Activated CD4-positive, alpha-beta memory T cell treated with anti-CD3 and anti-CD28 coated beads for 36 hours (primary cell): ENCODE results near the gene NOVA2. TPM values are rescaled to one million over a fixed set of nuclear protein-coding genes. Genes with fewer than 3 reads are reported as not detected.

Experiments used
- CTCF ChIA-PET: fragments of 350-600 bp; sonication (Branson Sonifier 250); formaldehyde crosslinking; loops from one replicate; lab custom pipeline; 2021; ENCODE audit warnings: antibody characterized with exemption, inconsistent platforms; lab: Charles Lee
- POLR2A ChIA-PET: fragments of 350-600 bp; sonication (Branson Sonifier 250); formaldehyde crosslinking; loops from one replicate; lab custom pipeline; 2021; ENCODE audit warnings: antibody characterized with exemption; lab: Charles Lee
- DNase-seq: peaks from one replicate; pipeline ENCODE4 v3.0.0-alpha.2; 2020
- H3K27ac Mint-ChIP-seq: one replicate; pipeline ENCODE4 v1.8.0; 2021; ENCODE audit warnings: mixed read lengths
- H3K27me3 Mint-ChIP-seq: one replicate; pipeline ENCODE4 v1.8.0; 2021; ENCODE audit warnings: mixed read lengths
- H3K36me3 Mint-ChIP-seq: one replicate; pipeline ENCODE4 v1.8.0; 2021; ENCODE audit warnings: mixed read lengths
- H3K4me1 Mint-ChIP-seq: one replicate; pipeline ENCODE4 v1.8.0; 2021; ENCODE audit warnings: low read depth, mixed read lengths
- H3K4me3 Mint-ChIP-seq: one replicate; pipeline ENCODE4 v1.8.0; 2021; ENCODE audit warnings: mild to moderate bottlenecking, mixed read lengths
- H3K9me3 Mint-ChIP-seq: one replicate; pipeline ENCODE4 v1.8.0; 2021; ENCODE audit warnings: mixed read lengths
- intact Hi-C: fragments of 100-400 bp; cut with micrococcal nuclease; formaldehyde crosslinking; loops from one replicate; pipeline ENCODE4 v1.15.1; 2023
- total RNA-seq, 2 experiments: library from RNA; stranded (reverse); gene quantifications; one replicate each; pipeline ENCODE4 v1.2.3, GENCODE V29; 2021

NOVA2 gene
- total RNA-seq, 2 experiments from 2014 or later, result not detected

GRCh38 chr19:45933759-45934158 lies 39.9 kb downstream of the NOVA2 start:
- intact Hi-C loops, result no loop called here
- POLR2A ChIA-PET, result no interaction called here
- Mint-ChIP-seq H3K36me3 (peaks cover 3% of the 10 kb centered on the region), H3K27ac (no peak overlapping the region), H3K4me3 (no peak overlapping the region), H3K9me3 (no peaks in the 10 kb centered on the region), H3K27me3 (peaks cover 42% of the 10 kb centered on the region), H3K4me1 (no peaks in the 10 kb centered on the region)
- DNase-seq, result no peak
- CTCF ChIA-PET, result no interaction called here

- intact Hi-C loops, result no loop called here
- H3K9me3 Mint-ChIP-seq, result no peaks in the 10 kb centered on the region
- CTCF ChIA-PET, result no interaction called here
- H3K27me3 Mint-ChIP-seq, result peaks cover 27% of the 10 kb centered on the region
- no peak overlapping the region for H3K4me3 Mint-ChIP-seq
- no peak overlapping the region for H3K27ac Mint-ChIP-seq
- POLR2A ChIA-PET, result no interaction called here
- no peaks in the 10 kb centered on the region for H3K36me3 Mint-ChIP-seq
- DNase-seq, result no peak
- H3K4me1 Mint-ChIP-seq, result peaks cover 10% of the 10 kb centered on the region
Measured at GRCh38 chr19:45931055-45931454, 42.6 kb downstream of the NOVA2 start.

- ChIA-PET POLR2A (no interaction called here), CTCF (no interaction called here)
- Mint-ChIP-seq H3K9me3 (no peaks in the 10 kb centered on the region), H3K27ac (no peak overlapping the region), H3K4me1 (peaks cover 10% of the 10 kb centered on the region), H3K36me3 (no peaks in the 10 kb centered on the region), H3K27me3 (peaks cover 14% of the 10 kb centered on the region), H3K4me3 (no peak overlapping the region)
- DNase-seq, result no peak
- intact Hi-C loops, result no loop called here
Measured at GRCh38 chr19:45929247-45929646, 44.4 kb downstream of the NOVA2 start.

- peak overlapping the region; percentile 4 for H3K27ac Mint-ChIP-seq
- H3K4me3 Mint-ChIP-seq, result peak overlapping the region; percentile 69
- peaks cover 11% of the 10 kb centered on the region for H3K27me3 Mint-ChIP-seq
- intact Hi-C loops, result loop anchor here (1.0 to 2.0 kb wide), 3 partner anchors 25 to 89 kb away; partner anchors contain the start of genes CCDC61 and MYPOP
- POLR2A ChIA-PET, result no interaction called here
- peak; percentile 95 for DNase-seq
- H3K36me3 Mint-ChIP-seq, result no peaks in the 10 kb centered on the region
- CTCF ChIA-PET, result interaction anchor here (0.6 to 1.7 kb wide), 7 partner anchors 25 to 661 kb away, joined by 3 to 7 read pairs (median 4); partner anchors contain the start of genes CCDC61 and FOXA3
- H3K9me3 Mint-ChIP-seq, result no peaks in the 10 kb centered on the region
- H3K4me1 Mint-ChIP-seq, result peaks cover 10% of the 10 kb centered on the region
Measured at GRCh38 chr19:45927565-45928261, 46.0 kb downstream of the NOVA2 start.

GRCh38 chr19:45924891-45925447 lies 48.7 kb downstream of the NOVA2 start:
- no peak for DNase-seq
- H3K4me1 Mint-ChIP-seq, result peaks cover 10% of the 10 kb centered on the region
- H3K4me3 Mint-ChIP-seq, result no peak overlapping the region
- no peaks in the 10 kb centered on the region for H3K36me3 Mint-ChIP-seq
- ChIA-PET CTCF (interaction anchor here (0.8 kb wide), 1 partner anchor 245 kb away, joined by 3 read pairs; no protein-coding TSS in a partner anchor), POLR2A (no interaction called here)
- intact Hi-C loops, result no loop called here
- no peak overlapping the region for H3K27ac Mint-ChIP-seq
- no peaks in the 10 kb centered on the region for H3K9me3 Mint-ChIP-seq
- peaks cover 6% of the 10 kb centered on the region for H3K27me3 Mint-ChIP-seq

- no peak overlapping the region for H3K27ac Mint-ChIP-seq
- CTCF ChIA-PET, result no interaction called here
- peaks cover 4% of the 10 kb centered on the region for H3K4me1 Mint-ChIP-seq
- intact Hi-C loops, result no loop called here
- DNase-seq, result peak; percentile 25
- POLR2A ChIA-PET, result no interaction called here
- no peaks in the 10 kb centered on the region for H3K36me3 Mint-ChIP-seq
- H3K9me3 Mint-ChIP-seq, result no peaks in the 10 kb centered on the region
- H3K27me3 Mint-ChIP-seq, result peaks cover 12% of the 10 kb centered on the region
- H3K4me3 Mint-ChIP-seq, result no peak overlapping the region
Measured at GRCh38 chr19:45922281-45922680, 51.4 kb downstream of the NOVA2 start.

GRCh38 chr19:45920458-45920857 lies 53.2 kb downstream of the NOVA2 start:
- POLR2A ChIA-PET, result no interaction called here

GRCh38 chr19:45919678-45920077 lies 54.0 kb downstream of the NOVA2 start:
- Mint-ChIP-seq H3K27ac (no peak overlapping the region), H3K9me3 (no peaks in the 10 kb centered on the region), H3K36me3 (no peaks in the 10 kb centered on the region), H3K27me3 (peaks cover 18% of the 10 kb centered on the region), H3K4me3 (no peak overlapping the region), H3K4me1 (peaks cover 3% of the 10 kb centered on the region)
- no peak for DNase-seq
- intact Hi-C loops, result no loop called here
- ChIA-PET POLR2A (no interaction called here), CTCF (no interaction called here)

More at GRCh38 chr19:45920458-45920857, 53.2 kb downstream of the NOVA2 start:
- CTCF ChIA-PET, result no interaction called here
- H3K4me1 Mint-ChIP-seq, result peaks cover 3% of the 10 kb centered on the region
- peaks cover 16% of the 10 kb centered on the region for H3K27me3 Mint-ChIP-seq
- intact Hi-C loops, result no loop called here
- H3K4me3 Mint-ChIP-seq, result no peak overlapping the region
- H3K9me3 Mint-ChIP-seq, result no peaks in the 10 kb centered on the region
- no peaks in the 10 kb centered on the region for H3K36me3 Mint-ChIP-seq
- H3K27ac Mint-ChIP-seq, result no peak overlapping the region
- DNase-seq, result peak; percentile 32

- CTCF ChIA-PET, result interaction anchor here (0.7 kb wide), 1 partner anchor 23 kb away, joined by 5 read pairs; no protein-coding TSS in a partner anchor
- DNase-seq, result no peak
- no peak overlapping the region for H3K27ac Mint-ChIP-seq
- no peaks in the 10 kb centered on the region for H3K36me3 Mint-ChIP-seq
- POLR2A ChIA-PET, result no interaction called here
- peaks cover 18% of the 10 kb centered on the region for H3K27me3 Mint-ChIP-seq
- no peak overlapping the region for H3K4me3 Mint-ChIP-seq
- peaks cover 3% of the 10 kb centered on the region for H3K4me1 Mint-ChIP-seq
- no peaks in the 10 kb centered on the region for H3K9me3 Mint-ChIP-seq
- intact Hi-C loops, result no loop called here
Measured at GRCh38 chr19:45918721-45919120, 54.9 kb downstream of the NOVA2 start.

- H3K36me3 Mint-ChIP-seq, result no peaks in the 10 kb centered on the region
- no peaks in the 10 kb centered on the region for H3K9me3 Mint-ChIP-seq
- H3K27me3 Mint-ChIP-seq, result peaks cover 24% of the 10 kb centered on the region
- no peak overlapping the region for H3K27ac Mint-ChIP-seq
- ChIA-PET POLR2A (interaction anchor here (1.1 kb wide), 1 partner anchor 15 kb away, joined by 3 read pairs; the partner anchor contains the start of gene MYPOP), CTCF (interaction anchor here (1.1 kb wide), 1 partner anchor 14 kb away, joined by 4 read pairs; the partner anchor contains the start of gene MYPOP)
- DNase-seq, result no peak
- H3K4me1 Mint-ChIP-seq, result peaks cover 3% of the 10 kb centered on the region
- no peak overlapping the region for H3K4me3 Mint-ChIP-seq
- intact Hi-C loops, result no loop called here
Measured at GRCh38 chr19:45917421-45918091, 56.1 kb downstream of the NOVA2 start.

GRCh38 chr19:45913874-45914830 lies 59.5 kb downstream of the NOVA2 start, which contains the start of gene NANOS2:
Gene NANOS2 (minus strand): TSS chr19:45914778. CDS start chr19:45914693, 85 bp downstream.
- no peak within 1 kb of the TSS for H3K4me3 Mint-ChIP-seq
- POLR2A ChIA-PET, result no interaction called here
- no peaks in the 10 kb centered on the region for H3K9me3 Mint-ChIP-seq
- intact Hi-C loops, result no loop called here
- peaks cover 28% of the 10 kb centered on the region for H3K27me3 Mint-ChIP-seq
- peak; percentile 14 for DNase-seq
- no peak within 1 kb of the TSS for H3K27ac Mint-ChIP-seq
- H3K4me1 Mint-ChIP-seq, result peaks cover 3% of the 10 kb centered on the region
- H3K36me3 Mint-ChIP-seq, result no peaks in the 10 kb centered on the region
- CTCF ChIA-PET, result no interaction called here
